ENCODE results near the gene SIK2.

The SIK2 gene

DNA sequence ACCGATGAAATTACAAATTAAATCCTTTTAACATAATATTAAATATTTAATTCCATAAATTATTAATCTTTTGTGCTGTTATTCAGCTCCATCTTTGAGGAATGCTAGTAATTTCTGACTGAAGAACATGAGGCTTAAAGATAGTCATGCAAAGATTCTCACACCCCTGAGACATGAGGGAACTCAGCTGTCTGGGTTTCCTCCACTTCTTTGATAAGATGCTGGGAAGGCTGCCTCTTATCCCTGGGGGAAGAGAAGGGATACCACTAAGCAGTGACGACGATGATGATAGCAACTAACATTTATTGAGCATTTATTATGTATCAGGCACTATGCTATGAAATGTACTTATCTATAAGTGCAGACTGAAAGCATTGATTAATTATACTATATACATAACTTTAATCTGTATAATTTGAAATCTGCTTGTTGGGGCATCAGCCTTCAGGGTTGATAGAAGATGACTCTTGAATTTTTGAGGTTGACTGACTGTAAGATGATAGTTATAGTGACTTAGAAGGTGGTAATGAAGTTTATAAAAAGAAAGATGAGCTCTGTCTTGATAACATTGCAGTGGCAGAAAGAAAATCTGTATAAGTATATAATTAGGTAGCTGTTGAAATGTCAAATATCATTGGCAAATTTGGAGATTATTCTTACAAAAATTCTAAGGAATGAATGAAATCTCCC, 78.4 kb downstream of the SIK2 start:
- Histone ChIP-seq H3K36me3 (ENCODE audit: control insufficient read depth, insufficient read depth, low read length) (peaks cover 6% of the 10 kb centered on the region), H3K4me1 (ENCODE audit: control insufficient read depth, insufficient read depth, low read length, poor library complexity, severe bottlenecking) (peaks cover 2% of the 10 kb centered on the region), H3K4me3 (ENCODE audit: extremely low read depth, insufficient read depth, low read length, poor library complexity, severe bottlenecking) (no peak overlapping the region), H3K9me3 (ENCODE audit: control insufficient read depth, low read length) (no peaks in the 10 kb centered on the region), H3K27ac (ENCODE audit: low read depth, low read length, severe bottlenecking) (no peak overlapping the region)
- no CpG with 5 or more reads among the region's 3 CpGs for WGBS, 2 experiments (ENCODE audit: insufficient coverage in 2 of 2)

DNA sequence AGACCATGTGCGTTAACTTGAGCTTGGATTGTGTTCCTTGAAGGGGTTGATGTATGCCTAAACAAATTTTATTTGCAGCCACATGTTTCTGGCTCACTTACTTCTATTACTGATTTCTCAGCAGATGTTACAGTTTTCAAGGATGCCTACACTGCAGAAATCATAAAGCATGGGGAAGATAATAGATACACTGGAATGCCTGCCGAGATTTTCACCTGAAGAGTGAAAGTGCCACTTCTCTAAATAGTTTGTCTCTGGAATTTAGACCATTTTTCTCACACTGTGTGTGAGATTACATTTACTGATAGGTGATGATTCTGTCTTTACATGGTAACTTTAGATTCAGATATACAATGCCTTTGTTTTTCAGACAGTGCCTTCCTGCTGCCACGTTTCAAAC, 81.6 kb downstream of the SIK2 start:
- Histone ChIP-seq H3K9me3 (ENCODE audit: control insufficient read depth, low read length) (no peaks in the 10 kb centered on the region), H3K36me3 (ENCODE audit: control insufficient read depth, insufficient read depth, low read length) (peaks cover 4% of the 10 kb centered on the region), H3K4me1 (ENCODE audit: control insufficient read depth, insufficient read depth, low read length, poor library complexity, severe bottlenecking) (peaks cover 2% of the 10 kb centered on the region), H3K27ac (ENCODE audit: low read depth, low read length, severe bottlenecking) (no peak overlapping the region), H3K4me3 (ENCODE audit: extremely low read depth, insufficient read depth, low read length, poor library complexity, severe bottlenecking) (no peak overlapping the region)
- WGBS, 2 experiments (ENCODE audit: insufficient coverage in 2 of 2): 92% methylated on average over 3 of the region's 3 CpGs; no CpG with 5 or more reads in 1 of the 2 experiments

DNA sequence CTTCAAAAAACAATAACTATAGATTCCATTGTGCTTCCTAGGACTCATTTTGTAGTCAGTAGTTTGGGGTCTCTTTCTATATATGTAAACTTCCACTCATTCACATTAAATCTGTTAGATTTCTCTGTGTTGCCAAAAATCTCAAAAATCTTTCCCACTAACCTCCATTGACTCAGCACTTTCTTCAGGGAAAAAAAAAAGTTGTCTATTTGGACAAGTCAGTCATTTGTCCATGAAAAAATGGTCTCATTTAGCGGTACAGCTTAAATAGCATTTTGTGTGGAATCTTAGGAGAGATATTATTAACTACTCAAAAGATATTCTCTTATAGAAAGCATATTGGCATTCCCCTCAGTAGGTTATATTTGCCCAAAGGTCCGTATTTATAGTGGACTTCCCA, 82.0 kb downstream of the SIK2 start:
- 100% methylated on average over 1 of the region's 2 CpGs for WGBS, 2 experiments (ENCODE audit: insufficient coverage in 2 of 2)
- no peak overlapping the region for H3K27ac ChIP-seq (ENCODE audit: low read depth, low read length, severe bottlenecking)
- H3K36me3 ChIP-seq (ENCODE audit: control insufficient read depth, insufficient read depth, low read length): peaks cover 7% of the 10 kb centered on the region
- H3K4me3 ChIP-seq (ENCODE audit: extremely low read depth, insufficient read depth, low read length, poor library complexity, severe bottlenecking): no peak overlapping the region
- H3K9me3 ChIP-seq (ENCODE audit: control insufficient read depth, low read length): no peaks in the 10 kb centered on the region
- H3K4me1 ChIP-seq (ENCODE audit: control insufficient read depth, insufficient read depth, low read length, poor library complexity, severe bottlenecking): peaks cover 2% of the 10 kb centered on the region

DNA sequence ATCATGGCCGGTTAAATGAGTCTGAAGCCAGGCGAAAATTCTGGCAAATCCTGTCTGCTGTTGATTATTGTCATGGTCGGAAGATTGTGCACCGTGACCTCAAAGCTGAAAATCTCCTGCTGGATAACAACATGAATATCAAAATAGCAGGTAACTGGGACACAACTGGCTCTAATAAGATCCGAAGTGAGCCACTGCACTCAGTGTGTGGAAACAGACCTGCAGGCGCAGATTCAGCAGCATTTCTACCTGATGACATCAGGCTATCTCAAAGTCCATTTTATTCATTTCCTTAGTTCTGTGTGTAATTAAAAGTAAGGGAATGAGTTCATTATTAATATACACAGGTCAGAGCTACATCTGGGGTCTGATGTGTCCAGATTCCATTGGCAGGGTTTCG, 85.8 kb downstream of the SIK2 start:
- Histone ChIP-seq H3K4me1 (ENCODE audit: control insufficient read depth, insufficient read depth, low read length, poor library complexity, severe bottlenecking) (peaks cover 2% of the 10 kb centered on the region), H3K36me3 (ENCODE audit: control insufficient read depth, insufficient read depth, low read length) (peaks cover 7% of the 10 kb centered on the region), H3K27ac (ENCODE audit: low read depth, low read length, severe bottlenecking) (no peak overlapping the region), H3K4me3 (ENCODE audit: extremely low read depth, insufficient read depth, low read length, poor library complexity, severe bottlenecking) (no peak overlapping the region), H3K9me3 (ENCODE audit: control insufficient read depth, low read length) (no peaks in the 10 kb centered on the region)
- WGBS, 2 experiments (ENCODE audit: insufficient coverage in 2 of 2): 87 to 92% methylated on average over 6 to 7 of the region's 7 CpGs

DNA sequence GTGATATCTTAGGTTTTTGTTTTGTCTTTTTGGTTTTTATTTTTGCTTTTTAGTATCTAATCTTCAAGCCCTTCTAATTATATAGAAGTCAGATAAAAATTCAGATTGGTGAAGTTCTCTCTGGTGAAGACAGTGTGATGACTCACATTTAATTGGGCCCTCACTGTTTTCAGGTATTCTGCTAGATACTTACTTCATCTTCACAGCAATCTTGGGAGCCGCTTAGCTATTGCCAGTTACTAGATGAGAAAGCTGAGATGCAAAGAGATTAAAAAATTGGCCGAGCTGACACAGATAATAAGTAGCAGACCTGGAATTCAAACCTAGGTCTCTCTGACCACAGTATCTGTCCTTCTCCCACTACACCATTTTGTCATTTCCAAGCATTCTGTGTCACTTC, 88.9 kb downstream of the SIK2 start:
- Histone ChIP-seq H3K27ac (ENCODE audit: low read depth, low read length, severe bottlenecking) (no peak overlapping the region), H3K9me3 (ENCODE audit: control insufficient read depth, low read length) (no peaks in the 10 kb centered on the region), H3K4me3 (ENCODE audit: extremely low read depth, insufficient read depth, low read length, poor library complexity, severe bottlenecking) (no peak overlapping the region), H3K36me3 (ENCODE audit: control insufficient read depth, insufficient read depth, low read length) (peaks cover 7% of the 10 kb centered on the region), H3K4me1 (ENCODE audit: control insufficient read depth, insufficient read depth, low read length, poor library complexity, severe bottlenecking) (no peaks in the 10 kb centered on the region)
- WGBS, 2 experiments (ENCODE audit: insufficient coverage in 2 of 2): 78 to 100% methylated on average over 1 to 2 of the region's 2 CpGs

DNA sequence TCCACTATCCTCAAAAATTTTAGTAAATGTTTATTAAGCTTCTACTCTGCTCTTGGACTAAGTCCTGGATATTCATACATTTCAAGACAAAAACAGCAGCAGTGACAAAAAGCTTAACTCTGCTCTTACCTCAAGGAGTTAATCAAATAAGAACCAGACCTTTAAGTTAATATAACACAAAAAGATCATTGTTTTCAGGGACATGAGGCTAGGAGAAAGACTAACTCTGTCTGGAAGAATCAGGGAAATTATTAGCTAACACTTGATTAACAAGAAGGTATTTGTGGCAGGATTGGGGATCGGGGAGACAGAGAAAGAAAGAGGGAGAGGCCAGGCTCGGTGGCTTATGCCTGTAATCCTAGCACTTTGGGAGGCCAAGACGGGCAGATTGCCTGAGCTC, 89.5 kb downstream of the SIK2 start:
- WGBS, 2 experiments (ENCODE audit: insufficient coverage in 2 of 2): 84 to 87% methylated on average over 2 to 3 of the region's 3 CpGs
- Histone ChIP-seq H3K36me3 (ENCODE audit: control insufficient read depth, insufficient read depth, low read length) (peaks cover 7% of the 10 kb centered on the region), H3K9me3 (ENCODE audit: control insufficient read depth, low read length) (no peaks in the 10 kb centered on the region), H3K4me1 (ENCODE audit: control insufficient read depth, insufficient read depth, low read length, poor library complexity, severe bottlenecking) (no peaks in the 10 kb centered on the region), H3K4me3 (ENCODE audit: extremely low read depth, insufficient read depth, low read length, poor library complexity, severe bottlenecking) (no peak overlapping the region), H3K27ac (ENCODE audit: low read depth, low read length, severe bottlenecking) (no peak overlapping the region)

DNA sequence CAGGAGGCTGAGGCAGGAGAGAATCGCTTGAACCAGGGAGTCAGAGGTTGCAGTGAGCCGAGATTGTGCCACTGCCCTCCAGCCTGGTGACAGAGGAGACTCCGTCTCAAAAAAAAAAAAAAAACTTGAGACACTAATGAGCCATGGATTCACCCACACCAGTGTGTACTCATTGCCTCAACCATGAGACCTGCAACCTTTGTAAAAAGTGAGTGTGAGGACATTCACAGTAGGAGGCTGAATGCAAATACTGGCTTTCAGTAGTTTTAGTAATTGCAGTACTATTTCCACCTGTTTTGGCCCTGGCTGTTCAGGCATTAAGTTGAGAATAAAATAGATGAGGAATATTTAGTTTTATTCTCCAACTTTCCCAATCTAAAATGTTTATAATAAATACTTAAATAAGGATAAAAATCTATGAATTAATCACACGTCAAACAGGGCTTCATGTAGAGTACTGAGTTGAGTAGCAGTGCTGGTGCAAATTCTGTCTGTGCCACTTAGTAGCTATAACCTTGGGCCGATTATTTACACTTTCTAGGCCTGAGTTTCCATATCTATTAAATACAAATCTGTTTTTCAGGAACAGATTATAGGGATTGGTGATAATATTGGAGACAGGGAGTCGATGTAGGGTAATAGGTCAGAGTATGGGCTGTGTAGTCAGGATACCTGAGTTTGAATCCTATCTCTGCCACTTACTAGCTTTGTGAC, 91.1 kb downstream of the SIK2 start:
- no peak overlapping the region for H3K27ac ChIP-seq (ENCODE audit: low read depth, low read length, severe bottlenecking)
- 71 to 80% methylated on average over 1 to 3 of the region's 6 CpGs for WGBS, 2 experiments (ENCODE audit: insufficient coverage in 2 of 2)
- no peak overlapping the region for H3K4me3 ChIP-seq (ENCODE audit: extremely low read depth, insufficient read depth, low read length, poor library complexity, severe bottlenecking)
- peaks cover 4% of the 10 kb centered on the region for H3K36me3 ChIP-seq (ENCODE audit: control insufficient read depth, insufficient read depth, low read length)
- no peaks in the 10 kb centered on the region for H3K9me3 ChIP-seq (ENCODE audit: control insufficient read depth, low read length)
- no peaks in the 10 kb centered on the region for H3K4me1 ChIP-seq (ENCODE audit: control insufficient read depth, insufficient read depth, low read length, poor library complexity, severe bottlenecking)

DNA sequence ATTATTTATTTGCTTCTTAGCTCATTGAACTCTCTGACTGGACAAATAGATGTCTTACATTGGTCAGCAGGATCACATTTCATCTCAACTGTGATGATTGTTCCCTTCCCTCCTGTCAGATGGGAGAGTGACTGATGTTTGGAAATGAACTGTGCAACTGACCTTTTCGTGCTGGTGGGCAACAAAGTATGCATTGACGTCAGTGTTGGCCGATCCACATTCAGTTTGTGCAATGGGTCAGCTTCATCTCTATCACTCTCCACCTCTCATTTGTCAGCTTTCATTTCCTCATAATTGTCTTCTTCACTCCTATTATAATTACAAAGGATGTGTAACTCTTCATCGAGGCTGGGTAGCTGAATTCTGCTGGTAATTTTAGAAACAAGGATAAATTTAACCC, 92.6 kb downstream of the SIK2 start:
- no peak overlapping the region for H3K27ac ChIP-seq (ENCODE audit: low read depth, low read length, severe bottlenecking)
- no peak overlapping the region for H3K4me3 ChIP-seq (ENCODE audit: extremely low read depth, insufficient read depth, low read length, poor library complexity, severe bottlenecking)
- no peaks in the 10 kb centered on the region for H3K9me3 ChIP-seq (ENCODE audit: control insufficient read depth, low read length)
- H3K4me1 ChIP-seq (ENCODE audit: control insufficient read depth, insufficient read depth, low read length, poor library complexity, severe bottlenecking): no peaks in the 10 kb centered on the region
- H3K36me3 ChIP-seq (ENCODE audit: control insufficient read depth, insufficient read depth, low read length): no peaks in the 10 kb centered on the region
- 90 to 94% methylated on average over 2 of the region's 4 CpGs for WGBS, 2 experiments (ENCODE audit: insufficient coverage in 2 of 2)

DNA sequence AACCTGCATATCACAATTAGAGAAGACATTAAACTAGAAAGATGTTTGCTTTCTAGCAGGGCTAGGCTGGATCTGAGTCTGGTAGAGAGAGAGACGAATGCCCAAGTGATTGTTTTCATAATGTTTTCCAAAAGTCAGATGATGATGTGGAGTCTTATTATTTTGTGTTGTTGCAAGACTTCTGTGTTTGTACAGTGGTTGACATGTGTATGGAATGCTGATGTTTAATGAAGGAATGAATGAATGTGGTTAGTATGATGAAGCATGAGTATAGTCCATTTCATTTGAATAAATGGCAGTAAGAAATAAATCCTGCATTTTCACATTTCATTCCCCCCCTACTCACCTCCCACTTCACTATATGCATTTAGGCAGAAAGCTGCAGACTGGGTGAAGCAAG, 94.3 kb downstream of the SIK2 start:
- H3K4me1 ChIP-seq (ENCODE audit: control insufficient read depth, insufficient read depth, low read length, poor library complexity, severe bottlenecking): no peaks in the 10 kb centered on the region
- H3K4me3 ChIP-seq (ENCODE audit: extremely low read depth, insufficient read depth, low read length, poor library complexity, severe bottlenecking): no peak overlapping the region
- H3K9me3 ChIP-seq (ENCODE audit: control insufficient read depth, low read length): no peaks in the 10 kb centered on the region
- H3K36me3 ChIP-seq (ENCODE audit: control insufficient read depth, insufficient read depth, low read length): peaks cover 3% of the 10 kb centered on the region
- WGBS, 2 experiments (ENCODE audit: insufficient coverage in 2 of 2): 100% methylated on average over 1 of the region's 1 CpG
- H3K27ac ChIP-seq (ENCODE audit: low read depth, low read length, severe bottlenecking): no peak overlapping the region

DNA sequence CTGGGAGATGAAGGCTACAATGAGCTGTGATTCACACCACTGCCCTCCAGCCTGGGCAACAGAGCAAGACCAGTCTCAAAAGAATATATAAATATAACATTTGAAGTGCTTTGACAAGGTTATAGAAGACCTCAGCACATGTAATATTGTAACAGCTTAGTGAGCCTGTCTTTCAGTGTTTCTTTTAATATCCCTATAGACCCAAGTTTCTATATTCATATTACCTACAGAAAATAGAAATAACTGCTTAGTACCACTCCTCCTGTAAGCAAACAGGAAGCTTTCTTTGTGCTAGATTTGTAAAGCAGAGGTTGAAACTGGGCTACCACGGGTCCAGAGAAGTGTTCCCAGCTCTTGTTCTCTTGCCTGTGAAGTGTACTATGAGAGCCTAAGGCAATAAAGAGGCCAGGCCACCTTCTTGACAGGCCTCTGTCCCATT, 95.7 kb downstream of the SIK2 start:
- 100% methylated on average over 1 of the region's 1 CpG; no CpG with 5 or more reads in 1 of the 2 experiments for WGBS, 2 experiments (ENCODE audit: insufficient coverage in 2 of 2)
- Histone ChIP-seq H3K4me3 (ENCODE audit: extremely low read depth, insufficient read depth, low read length, poor library complexity, severe bottlenecking) (no peak overlapping the region), H3K36me3 (ENCODE audit: control insufficient read depth, insufficient read depth, low read length) (peaks cover 8% of the 10 kb centered on the region), H3K27ac (ENCODE audit: low read depth, low read length, severe bottlenecking) (no peak overlapping the region), H3K4me1 (ENCODE audit: control insufficient read depth, insufficient read depth, low read length, poor library complexity, severe bottlenecking) (no peaks in the 10 kb centered on the region), H3K9me3 (ENCODE audit: control insufficient read depth, low read length) (no peaks in the 10 kb centered on the region)

Measured in mesodermal cell (in vitro differentiated cells).